Common myeloid progenitor, CD34-positive (primary cell): ENCODE measurements around the gene C2orf81.

Experiments
- CTCF ChIA-PET: fragments of 350-600 bp; sonication (Branson Sonifier 250); formaldehyde crosslinking; loops from one replicate; lab custom pipeline; 2021; ENCODE audit warnings: antibody characterized with exemption; lab: Charles Lee
- POLR2A ChIA-PET: fragments of 350-600 bp; sonication (Branson Sonifier 250); formaldehyde crosslinking; loops from one replicate; lab custom pipeline; 2021; ENCODE audit warnings: antibody characterized with exemption; lab: Charles Lee
- DNase-seq, 3 donors: peaks; one replicate each; pipeline versions ENCODE4 v3.0.0 to v3.0.0-alpha.2; 2013
- H3K27ac ChIP-seq, 2 experiments: 1 replicate in 1 of 2; 2 replicates in 1 of 2; pipeline ENCODE4 v1.7.0; 2013; ENCODE audit warnings: inconsistent platforms in 2 of 2, low read length in 2 of 2, mild to moderate bottlenecking in 2 of 2, low read depth in 1 of 2, moderate library complexity in 1 of 2; ENCODE audit not compliant: severe bottlenecking in 2 of 2, insufficient read depth in 1 of 2, poor library complexity in 1 of 2
- H3K27me3 ChIP-seq, 5 experiments: replicated peaks in 2 of 5; 1 replicate in 3 of 5; 2 replicates in 2 of 5; pipeline versions ENCODE4 v1.6.1 to v1.7.0; 2013; ENCODE audit warnings: low read length in 4 of 5, mild to moderate bottlenecking in 2 of 5, moderate library complexity in 2 of 5, inconsistent platforms in 1 of 5; ENCODE audit not compliant: insufficient read depth in 5 of 5, control insufficient read depth in 4 of 5
- H3K36me3 ChIP-seq, 4 experiments: 1 replicate in 2 of 4; 2 replicates in 2 of 4; pipeline versions ENCODE4 v1.6.1 to v1.7.0; 2013; ENCODE audit warnings: low read length in 3 of 4, control low read depth in 1 of 4, mild to moderate bottlenecking in 1 of 4; ENCODE audit not compliant: control insufficient read depth in 4 of 4, insufficient read depth in 4 of 4
- H3K4me1 ChIP-seq, 4 experiments: 1 replicate in 3 of 4; 2 replicates in 1 of 4; pipeline versions ENCODE4 v1.6.1 to v1.7.1; 2013; ENCODE audit warnings: low read length in 3 of 4, mild to moderate bottlenecking in 3 of 4, control low read depth in 1 of 4, inconsistent platforms in 1 of 4, moderate library complexity in 1 of 4; ENCODE audit not compliant: control insufficient read depth in 4 of 4, insufficient read depth in 4 of 4; ENCODE audit errors: control extremely low read depth in 1 of 4
- H3K4me3 ChIP-seq, 7 experiments: 1 replicate in 4 of 7; 2 replicates in 3 of 7; pipeline versions ENCODE4 v1.5.1 to v1.7.0; 2013; ENCODE audit warnings: mild to moderate bottlenecking in 7 of 7, low read length in 6 of 7, moderate library complexity in 6 of 7, inconsistent platforms in 2 of 7, low read depth in 2 of 7, control low read depth in 1 of 7; ENCODE audit not compliant: insufficient read depth in 4 of 7, control insufficient read depth in 1 of 7; ENCODE audit errors: extremely low read depth in 1 of 7
- H3K9me3 ChIP-seq, 5 experiments: 1 replicate in 4 of 5; 2 replicates in 1 of 5; pipeline versions ENCODE4 v1.6.1 to v1.7.1; 2013; ENCODE audit warnings: low read length in 4 of 5, mild to moderate bottlenecking in 2 of 5, inconsistent platforms in 1 of 5, low read depth in 1 of 5, moderate library complexity in 1 of 5; ENCODE audit not compliant: control insufficient read depth in 4 of 5, insufficient read depth in 2 of 5; ENCODE audit errors: control extremely low read depth in 1 of 5
- WGBS: methylation state at CpG from one replicate; pipeline ENCODE4 v1.1.5; 2013; ENCODE audit not compliant: insufficient coverage; 5-methylcytosine and 5-hydroxymethylcytosine counted together

The C2orf81 gene

GRCh38 chr2:74428675-74429074 is 7.3 kb upstream of the C2orf81 start:
- POLR2A ChIA-PET, result no interaction called here
- Histone ChIP-seq H3K27me3 (no peaks in the 10 kb centered on the region), H3K4me3 (no peak overlapping the region), H3K27ac (no peak overlapping the region), H3K36me3 (peaks cover 2 to 74% (median 49%) of the 10 kb centered on the region in 4 experiments), H3K9me3 (no peaks in the 10 kb centered on the region), H3K4me1 (peaks cover 0 to 4% (median 3%) of the 10 kb centered on the region in 4 experiments)
- DNase-seq, result no peak
- CTCF ChIA-PET, result interaction anchor here (3.0 kb wide), 1 partner anchor 12 kb away, joined by 16 read pairs; no protein-coding TSS in a partner anchor
- 100% methylated on average over 5 of the region's 5 CpGs for WGBS

- Histone ChIP-seq H3K27me3 (no peaks in the 10 kb centered on the region), H3K27ac (no peak overlapping the region), H3K4me3 (no peak overlapping the region), H3K4me1 (peaks cover 0 to 4% (median 3%) of the 10 kb centered on the region in 4 experiments), H3K36me3 (peaks cover 2 to 74% (median 49%) of the 10 kb centered on the region in 4 experiments), H3K9me3 (no peaks in the 10 kb centered on the region)
- 96% methylated on average over 3 of the region's 3 CpGs for WGBS
- ChIA-PET POLR2A (interaction anchor here (0.8 kb wide), 1 partner anchor 127 kb away, joined by 3 read pairs; the partner anchor contains the start of gene DOK1), CTCF (no interaction called here)
- no peak for DNase-seq
Observed at GRCh38 chr2:74427551-74427950, 6.1 kb upstream of the C2orf81 start.

GRCh38 chr2:74426181-74426758 is 4.9 kb upstream of the C2orf81 start:
- Histone ChIP-seq H3K4me3 (no peak overlapping the region), H3K27ac (no peak overlapping the region), H3K4me1 (peaks cover 0 to 10% (median 7%) of the 10 kb centered on the region in 4 experiments), H3K27me3 (no peaks in the 10 kb centered on the region), H3K9me3 (no peaks in the 10 kb centered on the region), H3K36me3 (peaks cover 2 to 65% (median 46%) of the 10 kb centered on the region in 4 experiments)
- 94% methylated on average over 11 of the region's 14 CpGs for WGBS
- DNase-seq, result no peak
- ChIA-PET CTCF (no interaction called here), POLR2A (no interaction called here)

- H3K4me3 ChIP-seq, result no peak overlapping the region
- no peaks in the 10 kb centered on the region for H3K27me3 ChIP-seq
- ChIA-PET POLR2A (no interaction called here), CTCF (interaction anchor here (0.8 to 1.0 kb wide), 2 partner anchors 11 to 20 kb away, joined by 3 read pairs; no protein-coding TSS in a partner anchor)
- H3K9me3 ChIP-seq, result no peaks in the 10 kb centered on the region
- DNase-seq, result no peak
- H3K27ac ChIP-seq, result no peak overlapping the region
- H3K36me3 ChIP-seq, result peaks cover 2 to 60% (median 43%) of the 10 kb centered on the region in 4 experiments
- WGBS, result 96% methylated on average over 7 of the region's 7 CpGs
- H3K4me1 ChIP-seq, result peaks cover 0 to 17% (median 13%) of the 10 kb centered on the region in 4 experiments
Observed at GRCh38 chr2:74425523-74425922, 4.1 kb upstream of the C2orf81 start.

- Histone ChIP-seq H3K9me3 (no peaks in the 10 kb centered on the region), H3K4me3 (no peak overlapping the region), H3K36me3 (peaks cover 2 to 55% (median 38%) of the 10 kb centered on the region in 4 experiments), H3K27ac (no peak overlapping the region), H3K27me3 (no peaks in the 10 kb centered on the region), H3K4me1 (peaks cover 0 to 19% (median 13%) of the 10 kb centered on the region in 4 experiments)
- DNase-seq, result no peak
- ChIA-PET POLR2A (no interaction called here), CTCF (interaction anchor here (0.6 to 1.0 kb wide), 3 partner anchors 12 to 22 kb away, joined by 3 read pairs; no protein-coding TSS in a partner anchor)
- WGBS, result 95% methylated on average over 5 of the region's 5 CpGs
Observed at GRCh38 chr2:74424995-74425406, 3.6 kb upstream of the C2orf81 start.

- Histone ChIP-seq H3K9me3 (no peaks in the 10 kb centered on the region), H3K36me3 (peaks cover 2 to 49% (median 31%) of the 10 kb centered on the region in 4 experiments), H3K27me3 (no peaks in the 10 kb centered on the region), H3K4me1 (peaks cover 0 to 19% (median 13%) of the 10 kb centered on the region in 4 experiments), H3K27ac (no peak overlapping the region), H3K4me3 (no peak overlapping the region)
- ChIA-PET POLR2A (no interaction called here), CTCF (interaction anchor here (0.6 to 1.1 kb wide), 5 partner anchors 16 to 40 kb away, joined by 3 read pairs; no protein-coding TSS in a partner anchor)
- DNase-seq, result no peak
- 80% methylated on average over 1 of the region's 5 CpGs for WGBS
Observed at GRCh38 chr2:74424139-74424992, 2.9 kb upstream of the C2orf81 start.
